PC-3 (cell line): ENCODE results near the gene GABARAPL1.

Source experiments
- CTCF ChIP-seq: fragments of 300-600 bp; sonication (generic); conservative IDR thresholded peaks from 2 replicates; pipeline ENCODE4 v1.5.1; 2017; ENCODE audit warnings: antibody characterized with exemption, low read depth, mild to moderate bottlenecking, low read length
- EZH2 ChIP-seq: fragments of 300-600 bp; sonication (generic); IDR thresholded peaks from one replicate; pipeline ENCODE4 v1.6.1; 2017; ENCODE audit warnings: antibody characterized with exemption, mild to moderate bottlenecking, low read length; ENCODE audit not compliant: unreplicated experiment

GRCh38 chr12:10272467-10272866, 59.8 kb downstream of the GABARAPL1 start:
- TF ChIP-seq CTCF: no peak
- TF ChIP-seq EZH2: no peak
